Ishikawa (cell line): ENCODE results near the gene MTHFS.

Experiments
- CEBPB ChIP-seq: IDR thresholded peaks from 2 replicates; pipeline ENCODE4 v1.6.1; 2012
- CREB1 ChIP-seq: IDR thresholded peaks from 2 replicates; pipeline ENCODE4 v1.6.1; 2012; ENCODE audit warnings: low read depth
- EGR1 ChIP-seq: IDR thresholded peaks from 2 replicates; pipeline ENCODE4 v1.6.1; 2012
- EP300 ChIP-seq: IDR thresholded peaks from 2 replicates; pipeline ENCODE4 v1.6.1; 2012; ENCODE audit warnings: borderline replicate concordance
- FOXM1 ChIP-seq: IDR thresholded peaks from 2 replicates; pipeline ENCODE4 v1.6.1; 2012; ENCODE audit warnings: low read depth, borderline replicate concordance
- MAX ChIP-seq: IDR thresholded peaks from 2 replicates; pipeline ENCODE4 v1.6.1; 2012
- NFIC ChIP-seq: IDR thresholded peaks from 2 replicates; pipeline ENCODE4 v1.6.1; 2012
- RAD21 ChIP-seq: IDR thresholded peaks from 2 replicates; pipeline ENCODE4 v1.6.1; 2012; ENCODE audit warnings: low read depth
- TAF1 ChIP-seq: IDR thresholded peaks from 2 replicates; pipeline ENCODE4 v1.6.1; 2012; ENCODE audit warnings: low read depth, mild to moderate bottlenecking
- TCF12 ChIP-seq: IDR thresholded peaks from 2 replicates; pipeline ENCODE4 v1.6.1; 2012; ENCODE audit warnings: low read depth
- TEAD4 ChIP-seq: IDR thresholded peaks from 2 replicates; pipeline ENCODE4 v1.6.1; 2012
- USF1 ChIP-seq: IDR thresholded peaks from 2 replicates; pipeline ENCODE4 v1.6.1; 2012
- YY1 ChIP-seq: IDR thresholded peaks from 2 replicates; pipeline ENCODE4 v1.6.1; 2012; ENCODE audit warnings: low read depth
- ZBTB7A ChIP-seq: IDR thresholded peaks from 2 replicates; pipeline ENCODE4 v1.6.1; 2012; ENCODE audit warnings: low read depth
- TF ChIP-seq, protein P1 (sequence below): IDR thresholded peaks from 2 replicates; pipeline ENCODE4 v1.6.1; 2012; ENCODE audit warnings: low read depth, mild to moderate bottlenecking

MTHFS gene

GRCh38 chr15:79811406-79812405 is 85.1 kb downstream of the MTHFS start:
- TF ChIP-seq NFIC: no peak
- TF ChIP-seq USF1: no peak
- TF ChIP-seq RAD21: no peak
- TF ChIP-seq EGR1: no peak
- no peak for TF ChIP-seq MAX
- no peak for TF ChIP-seq CREB1
- no peak for TF ChIP-seq ZBTB7A
- TF ChIP-seq TEAD4: no peak
- no peak for TF ChIP-seq TCF12
- TF ChIP-seq, protein P1, sequence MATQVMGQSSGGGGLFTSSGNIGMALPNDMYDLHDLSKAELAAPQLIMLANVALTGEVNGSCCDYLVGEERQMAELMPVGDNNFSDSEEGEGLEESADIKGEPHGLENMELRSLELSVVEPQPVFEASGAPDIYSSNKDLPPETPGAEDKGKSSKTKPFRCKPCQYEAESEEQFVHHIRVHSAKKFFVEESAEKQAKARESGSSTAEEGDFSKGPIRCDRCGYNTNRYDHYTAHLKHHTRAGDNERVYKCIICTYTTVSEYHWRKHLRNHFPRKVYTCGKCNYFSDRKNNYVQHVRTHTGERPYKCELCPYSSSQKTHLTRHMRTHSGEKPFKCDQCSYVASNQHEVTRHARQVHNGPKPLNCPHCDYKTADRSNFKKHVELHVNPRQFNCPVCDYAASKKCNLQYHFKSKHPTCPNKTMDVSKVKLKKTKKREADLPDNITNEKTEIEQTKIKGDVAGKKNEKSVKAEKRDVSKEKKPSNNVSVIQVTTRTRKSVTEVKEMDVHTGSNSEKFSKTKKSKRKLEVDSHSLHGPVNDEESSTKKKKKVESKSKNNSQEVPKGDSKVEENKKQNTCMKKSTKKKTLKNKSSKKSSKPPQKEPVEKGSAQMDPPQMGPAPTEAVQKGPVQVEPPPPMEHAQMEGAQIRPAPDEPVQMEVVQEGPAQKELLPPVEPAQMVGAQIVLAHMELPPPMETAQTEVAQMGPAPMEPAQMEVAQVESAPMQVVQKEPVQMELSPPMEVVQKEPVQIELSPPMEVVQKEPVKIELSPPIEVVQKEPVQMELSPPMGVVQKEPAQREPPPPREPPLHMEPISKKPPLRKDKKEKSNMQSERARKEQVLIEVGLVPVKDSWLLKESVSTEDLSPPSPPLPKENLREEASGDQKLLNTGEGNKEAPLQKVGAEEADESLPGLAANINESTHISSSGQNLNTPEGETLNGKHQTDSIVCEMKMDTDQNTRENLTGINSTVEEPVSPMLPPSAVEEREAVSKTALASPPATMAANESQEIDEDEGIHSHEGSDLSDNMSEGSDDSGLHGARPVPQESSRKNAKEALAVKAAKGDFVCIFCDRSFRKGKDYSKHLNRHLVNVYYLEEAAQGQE: no peak
- TF ChIP-seq CEBPB: no peak
- TF ChIP-seq FOXM1: no peak
- no peak for TF ChIP-seq TAF1
- TF ChIP-seq YY1: no peak

GRCh38 chr15:79804838-79805237 is 92.0 kb downstream of the MTHFS start:
- TF ChIP-seq CREB1 (no peak), MAX (no peak), FOXM1 (no peak), NFIC (no peak), TCF12 (no peak), CEBPB (no peak), YY1 (no peak), USF1 (no peak), ZBTB7A (no peak), RAD21 (no peak), EGR1 (no peak), TEAD4 (no peak), TAF1 (no peak)
- TF ChIP-seq, protein P1: no peak

- TF ChIP-seq YY1 (no peak), ZBTB7A (no peak), EGR1 (no peak), TEAD4 (no peak), TAF1 (no peak), EP300 (no peak), CEBPB (no peak), RAD21 (no peak), USF1 (no peak), CREB1 (no peak), TCF12 (no peak), NFIC (no peak), MAX (no peak), FOXM1 (no peak)
- TF ChIP-seq, protein P1: no peak
These were observed 98.5 kb downstream of the MTHFS start for GRCh38 chr15:79798311-79798710.
